ENCODE measurements around the gene OR10A6. TPM values are rescaled to one million over a fixed set of nuclear protein-coding genes. Genes with fewer than 3 reads are reported as not detected.

OR10A6 gene
- total RNA-seq, 4 donors from 2014 or later, result not detected

GRCh38 chr11:7918141-7918540, 12.9 kb downstream of the OR10A6 start:
- Histone ChIP-seq H3K36me3 (no peaks in the 10 kb centered on the region), H3K9me3 (no peaks in the 10 kb centered on the region), H3K4me3 (no peak overlapping the region), H3K4me1 (no peaks in the 10 kb centered on the region), H3K27me3 (no peaks in the 10 kb centered on the region), H3K27ac (no peak overlapping the region)
- intact Hi-C loops (cut with DNase I; ENCODE audit: low total_unique reads), result no loop called here
- DNase-seq, result no peak
- TF ChIP-seq POLR2A (IDR thresholded peaks at IDR 0.05), result no peak
- no peak for TF ChIP-seq CTCF (IDR thresholded peaks at IDR 0.05)

GRCh38 chr11:7911011-7911410, 20.1 kb downstream of the OR10A6 start:
- Histone ChIP-seq H3K9me3 (no peaks in the 10 kb centered on the region), H3K27ac (no peak overlapping the region), H3K36me3 (no peaks in the 10 kb centered on the region), H3K27me3 (no peaks in the 10 kb centered on the region), H3K4me1 (no peaks in the 10 kb centered on the region), H3K4me3 (no peak overlapping the region)
- no peak for TF ChIP-seq CTCF (IDR thresholded peaks at IDR 0.05)
- TF ChIP-seq POLR2A (IDR thresholded peaks at IDR 0.05), result no peak
- DNase-seq, result no peak
- intact Hi-C loops (cut with DNase I; ENCODE audit: low total_unique reads), result no loop called here

- Histone ChIP-seq H3K4me1 (no peaks in the 10 kb centered on the region), H3K36me3 (no peaks in the 10 kb centered on the region), H3K9me3 (no peaks in the 10 kb centered on the region), H3K27ac (no peak overlapping the region), H3K4me3 (no peak overlapping the region), H3K27me3 (no peaks in the 10 kb centered on the region)
- DNase-seq, result no peak
- no peak for TF ChIP-seq POLR2A (IDR thresholded peaks at IDR 0.05)
- no peak for TF ChIP-seq CTCF (IDR thresholded peaks at IDR 0.05)
- intact Hi-C loops (cut with DNase I; ENCODE audit: low total_unique reads), result no loop called here
Measured at GRCh38 chr11:7910286-7910788, 20.7 kb downstream of the OR10A6 start.

GRCh38 chr11:7909585-7910285, 21.3 kb downstream of the OR10A6 start:
- no peaks in the 10 kb centered on the region for H3K4me1 ChIP-seq
- DNase-seq, result no peak
- TF ChIP-seq CTCF (IDR thresholded peaks at IDR 0.05) (no peak), POLR2A (IDR thresholded peaks at IDR 0.05) (no peak)
- no peaks in the 10 kb centered on the region for H3K27me3 ChIP-seq
- H3K9me3 ChIP-seq, result no peaks in the 10 kb centered on the region
- H3K27ac ChIP-seq, result no peak overlapping the region
- H3K36me3 ChIP-seq, result no peaks in the 10 kb centered on the region
- H3K4me3 ChIP-seq, result no peak overlapping the region
- intact Hi-C loops (cut with DNase I; ENCODE audit: low total_unique reads), result no loop called here

- intact Hi-C loops (cut with DNase I; ENCODE audit: low total_unique reads), result no loop called here
- Histone ChIP-seq H3K27me3 (no peaks in the 10 kb centered on the region), H3K9me3 (no peaks in the 10 kb centered on the region), H3K4me1 (no peaks in the 10 kb centered on the region), H3K36me3 (no peaks in the 10 kb centered on the region), H3K4me3 (no peak overlapping the region), H3K27ac (no peak overlapping the region)
- DNase-seq, result no peak
- TF ChIP-seq POLR2A (IDR thresholded peaks at IDR 0.05), result no peak
- no peak for TF ChIP-seq CTCF (IDR thresholded peaks at IDR 0.05)
Measured at GRCh38 chr11:7907121-7907520, 23.9 kb downstream of the OR10A6 start.

Data from uterus (tissue), 4 donors.